GM19328 (cell line): ENCODE results near the gene PKD2L2.
"Not testable (repeated sequence)": the region's sequence is repeated elsewhere in the genome, so short reads cannot be mapped to it uniquely, and the experiment has no call there.

Experiments used
- ATAC-seq: cut with Tn5 transposase; IDR thresholded peaks from one replicate; pipeline ENCODE4 v1.9.1; 2021; ENCODE audit warnings: mild to moderate bottlenecking, moderate library complexity; ENCODE audit not compliant: unreplicated experiment

PKD2L2 gene

GRCh38 chr5:137888863-137889759 lies at the start of gene PKD2L2:
PKD2L2 (plus strand) TSS chr5:137889457; CDS start chr5:137889492, 35 bp downstream.
- peak; percentile 93 for ATAC-seq

- ATAC-seq: no peak
Measured at GRCh38 chr5:137842296-137842695, 47.0 kb upstream of the PKD2L2 start.

GRCh38 chr5:137843676-137844299 lies 45.5 kb upstream of the PKD2L2 start:
- ATAC-seq: no peak

- ATAC-seq: no peak
Measured at GRCh38 chr5:137845472-137845871, 43.8 kb upstream of the PKD2L2 start.

GRCh38 chr5:137847687-137848086 lies 41.6 kb upstream of the PKD2L2 start:
- ATAC-seq: no peak

- ATAC-seq: not testable (repeated sequence)
Measured at GRCh38 chr5:137853165-137853564, 36.1 kb upstream of the PKD2L2 start.

- no peak for ATAC-seq
Measured at GRCh38 chr5:137856201-137856600, 33.1 kb upstream of the PKD2L2 start.

- ATAC-seq: no peak
Measured at GRCh38 chr5:137856916-137857862, 32.1 kb upstream of the PKD2L2 start.

GRCh38 chr5:137858223-137858916 lies 30.9 kb upstream of the PKD2L2 start:
- ATAC-seq: peak; percentile 82

GRCh38 chr5:137858954-137859353 lies 30.3 kb upstream of the PKD2L2 start:
- no peak for ATAC-seq

GRCh38 chr5:137862251-137862650 lies 27.0 kb upstream of the PKD2L2 start:
- no peak for ATAC-seq

GRCh38 chr5:137863653-137864052 lies 25.6 kb upstream of the PKD2L2 start:
- ATAC-seq: not testable (repeated sequence)

- ATAC-seq: no peak
Measured at GRCh38 chr5:137866541-137867388, 22.5 kb upstream of the PKD2L2 start.

GRCh38 chr5:137867664-137868063 lies 21.6 kb upstream of the PKD2L2 start, which contains the start of gene MYOT:
MYOT (plus strand) TSS chr5:137867860; CDS start chr5:137870652, 2,792 bp downstream.
- no peak for ATAC-seq

GRCh38 chr5:137870647-137871339 lies 18.5 kb upstream of the PKD2L2 start:
- ATAC-seq: no peak

GRCh38 chr5:137871571-137871970 lies 17.7 kb upstream of the PKD2L2 start:
- ATAC-seq: no peak

- ATAC-seq: no peak
Measured at GRCh38 chr5:137872466-137872865, 16.8 kb upstream of the PKD2L2 start.

GRCh38 chr5:137876101-137876500 lies 13.2 kb upstream of the PKD2L2 start:
- ATAC-seq: no peak

- ATAC-seq: no peak
Measured at GRCh38 chr5:137880313-137880712, 8.9 kb upstream of the PKD2L2 start.
